GM13977 (cell line): ENCODE data around the gene TRIM40.
"Not testable (repeated sequence)": the region's sequence is repeated elsewhere in the genome, so short reads cannot be mapped to it uniquely, and the experiment has no call there.

ENCODE experiments used
- DNase-seq: peaks from one replicate; pipeline ENCODE4 v3.0.0; 2012; ENCODE audit warnings: low spot score
- CTCF ChIP-seq: IDR thresholded peaks from 2 replicates; pipeline ENCODE4 v1.5.1; 2012; ENCODE audit warnings: mild to moderate bottlenecking, control low read depth; ENCODE audit not compliant: insufficient read depth; ENCODE audit errors: extremely low read depth, missing control alignments
- in situ Hi-C: fragments of 300-500 bp; cut with MboI; formaldehyde crosslinking; loops from one replicate; pipeline ENCODE4 v1.12.0; 2022; ENCODE audit warnings: low sequenced_read_pairs, low pct_unique_long_range_greater_than_20kb, mixed read lengths, inconsistent platforms; ENCODE audit not compliant: unreplicated experiment

Gene TRIM40

DNA sequence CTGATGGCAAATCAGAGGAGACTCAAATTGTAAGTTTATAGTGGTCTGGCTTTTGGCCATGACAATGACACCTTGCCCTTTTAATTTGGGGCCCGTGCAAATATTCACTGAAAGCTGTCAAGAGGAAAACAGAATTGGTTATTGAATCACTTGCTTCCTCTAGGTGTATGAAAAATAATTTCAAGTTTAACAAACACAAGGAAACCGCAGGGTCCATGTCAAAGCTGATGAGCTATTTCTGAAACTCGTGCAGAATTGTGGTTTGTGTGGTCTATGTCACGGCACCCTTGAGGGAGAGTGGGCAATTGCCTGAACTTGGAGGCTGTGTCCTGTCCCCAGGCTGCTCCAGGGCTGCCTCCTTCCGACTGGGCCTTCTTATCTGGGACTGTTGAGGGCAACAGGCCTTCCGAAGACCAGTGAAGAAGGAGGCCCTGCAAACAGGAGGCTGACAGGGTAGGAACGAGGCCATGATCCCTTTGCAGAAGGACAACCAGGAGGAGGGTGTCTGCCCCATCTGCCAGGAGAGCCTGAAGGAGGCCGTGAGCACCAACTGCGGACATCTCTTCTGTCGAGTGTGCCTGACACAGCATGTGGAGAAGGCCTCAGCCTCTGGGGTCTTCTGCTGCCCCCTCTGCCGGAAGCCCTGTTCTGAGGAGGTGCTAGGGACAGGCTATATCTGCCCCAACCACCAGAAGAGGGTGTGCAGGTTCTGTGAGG, 788 bp downstream of the TRIM40 start:
- TF ChIP-seq CTCF: no peak
- in situ Hi-C loops: no loop called here
- no peak for DNase-seq

DNA sequence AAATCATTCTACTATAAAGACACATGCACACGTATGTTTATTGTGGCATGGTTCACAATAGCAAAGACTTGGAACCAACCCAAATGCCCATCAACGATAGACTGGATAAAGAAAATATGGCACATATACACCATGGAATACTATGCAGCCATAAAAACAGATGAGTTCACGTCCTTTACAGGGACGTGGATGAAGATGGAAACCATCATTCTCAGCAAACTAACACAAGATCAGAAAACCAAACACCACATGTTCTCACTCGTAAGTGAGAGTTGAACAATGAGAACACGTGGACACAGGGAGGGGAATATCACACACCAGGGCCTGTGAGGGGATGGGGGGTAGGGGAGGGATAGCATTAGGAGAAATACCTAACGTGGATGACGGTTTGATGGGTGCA, 4.3 kb downstream of the TRIM40 start:
- in situ Hi-C loops, DNase-seq: not testable (repeated sequence)

GRCh38 chr6:30142665-30143064, 6.7 kb downstream of the TRIM40 start:
- no peak for TF ChIP-seq CTCF
- DNase-seq: no peak
- in situ Hi-C loops: no loop called here

DNA sequence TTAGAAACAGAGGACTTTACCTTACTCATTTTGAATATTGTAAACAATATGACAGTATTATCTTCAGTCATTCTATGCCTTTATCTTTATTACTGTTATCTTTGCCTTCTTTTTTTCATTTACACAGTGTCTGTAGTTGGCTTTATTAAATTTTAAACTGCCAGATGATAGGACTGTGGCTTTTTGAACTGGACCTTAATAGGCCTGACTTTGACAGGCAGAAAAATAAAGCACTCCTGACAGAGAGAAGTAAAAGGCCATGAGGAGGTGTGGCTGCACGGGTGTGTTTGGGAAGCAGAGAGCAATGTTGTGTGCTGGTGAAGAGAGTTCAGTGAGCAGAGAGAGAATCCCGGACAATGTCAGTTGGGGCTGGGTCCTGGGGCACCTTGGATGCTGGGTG, 7.8 kb downstream of the TRIM40 start:
- no peak for DNase-seq
- in situ Hi-C loops: no loop called here
- TF ChIP-seq CTCF: no peak

DNA sequence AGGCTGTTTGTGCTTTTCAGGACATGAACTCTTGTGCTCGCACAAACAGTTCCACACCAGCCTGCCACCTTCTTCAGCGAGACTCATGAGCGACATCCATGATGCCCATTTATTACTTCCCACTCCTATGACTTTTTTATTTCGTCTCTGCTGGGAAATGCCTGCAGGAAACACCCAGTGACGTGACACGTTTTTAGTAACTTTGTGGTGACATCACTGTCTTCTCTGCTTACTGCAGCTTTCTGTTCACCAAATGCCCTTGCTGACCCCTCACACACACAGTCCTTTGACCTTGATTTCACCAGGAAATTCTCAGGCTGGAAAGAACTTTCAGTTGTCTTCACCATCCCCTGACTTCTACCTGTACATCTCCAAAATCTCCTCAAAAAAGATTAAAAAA, 8.9 kb downstream of the TRIM40 start:
- in situ Hi-C loops: no loop called here
- TF ChIP-seq CTCF: no peak

GRCh38 chr6:30145818-30146217, 9.9 kb downstream of the TRIM40 start:
- in situ Hi-C loops: no loop called here
- TF ChIP-seq CTCF: no peak
- no peak for DNase-seq

More for the DNA sequence above, 8.9 kb downstream of the TRIM40 start:
- DNase-seq: no peak

- in situ Hi-C loops: no loop called here
- no peak for DNase-seq
- no peak for TF ChIP-seq CTCF
Observed at GRCh38 chr6:30147096-30147495, 11.2 kb downstream of the TRIM40 start.
